NCI-H2196 (cell line): Measurements from ENCODE around the gene YBEY.
A peak's percentile ranks its signal among the peaks of the same experiment; 100 is the strongest.
"Not testable (repeated sequence)": the region's sequence is repeated elsewhere in the genome, so short reads cannot be mapped to it uniquely, and the experiment has no call there.

Experiments
- DNase-seq: peaks from one replicate; lab custom pipeline; 2025; ENCODE audit not compliant: unreplicated experiment; lab: John Stamatoyannopoulos, UW

The YBEY gene

GRCh38 chr21:46285761-46286647, at the start of gene YBEY:
Gene YBEY, plus strand, starts transcription at chr21:46286342. Its CDS starts 572 bp downstream, at chr21:46286914.
- DNase-seq = peak; percentile 93

DNA sequence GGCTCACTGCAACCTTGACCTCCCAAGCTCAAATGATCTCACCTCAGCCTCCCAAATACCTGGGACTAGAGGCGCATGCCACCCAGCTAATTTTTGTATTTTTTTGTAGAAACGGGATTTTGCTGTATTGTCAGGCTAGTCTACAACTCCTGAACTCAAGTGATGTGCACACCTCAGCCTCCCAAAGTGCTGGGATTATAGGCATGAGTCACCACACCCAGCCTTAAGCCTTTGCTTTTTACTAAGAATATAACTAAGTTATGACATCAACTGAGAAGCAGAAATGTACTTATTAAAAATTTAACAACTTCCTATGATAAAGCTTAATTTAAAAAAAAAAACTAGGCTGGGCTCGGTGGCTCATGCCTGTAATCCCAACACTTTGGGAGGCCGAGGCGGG, 48.7 kb upstream of the YBEY start:
- no peak for DNase-seq

GRCh38 chr21:46239817-46240325, 46.3 kb upstream of the YBEY start:
- no peak for DNase-seq

DNA sequence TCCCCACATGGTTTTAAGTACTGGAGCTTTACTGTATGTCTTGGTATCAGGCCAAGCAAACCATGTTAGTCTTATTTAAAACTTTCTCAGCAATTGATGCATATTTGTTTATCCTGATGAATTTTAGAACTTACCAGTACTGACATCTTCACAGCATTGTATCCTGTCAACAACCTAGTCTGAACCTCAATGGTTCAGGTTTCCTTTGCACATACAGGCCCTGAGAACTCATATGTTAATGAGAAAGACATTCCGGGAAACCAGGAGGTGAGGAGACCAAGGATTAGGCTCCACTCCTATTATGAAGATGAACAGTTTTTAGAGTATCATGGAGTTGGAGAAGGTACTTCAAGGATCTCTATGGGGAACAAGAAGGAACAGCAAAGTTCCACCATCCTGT, 44.6 kb upstream of the YBEY start:
- DNase-seq = not testable (repeated sequence)

GRCh38 chr21:46243325-46243724, 42.8 kb upstream of the YBEY start:
- DNase-seq = no peak

DNA sequence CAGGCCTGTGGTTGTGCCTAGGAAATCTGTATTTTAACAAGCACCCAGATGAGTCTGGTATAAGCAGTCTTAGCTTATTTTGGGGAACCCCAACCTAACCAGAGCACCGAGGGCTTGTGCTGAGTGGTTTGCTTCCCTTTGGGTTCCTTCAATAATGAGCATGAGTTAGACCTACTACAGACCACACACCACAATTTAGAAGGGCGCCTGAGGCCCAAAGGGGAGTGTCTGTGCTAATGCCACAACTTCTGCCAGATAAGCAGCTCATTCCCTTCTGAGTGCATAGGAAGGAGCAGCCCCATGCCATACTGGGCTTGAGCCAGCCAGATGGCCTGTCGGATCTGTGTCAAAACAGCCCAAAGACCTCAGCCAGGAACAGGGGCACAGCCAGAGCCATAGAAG, 42.2 kb upstream of the YBEY start:
- no peak for DNase-seq

GRCh38 chr21:46244602-46245001, 41.5 kb upstream of the YBEY start:
- no peak for DNase-seq

DNA sequence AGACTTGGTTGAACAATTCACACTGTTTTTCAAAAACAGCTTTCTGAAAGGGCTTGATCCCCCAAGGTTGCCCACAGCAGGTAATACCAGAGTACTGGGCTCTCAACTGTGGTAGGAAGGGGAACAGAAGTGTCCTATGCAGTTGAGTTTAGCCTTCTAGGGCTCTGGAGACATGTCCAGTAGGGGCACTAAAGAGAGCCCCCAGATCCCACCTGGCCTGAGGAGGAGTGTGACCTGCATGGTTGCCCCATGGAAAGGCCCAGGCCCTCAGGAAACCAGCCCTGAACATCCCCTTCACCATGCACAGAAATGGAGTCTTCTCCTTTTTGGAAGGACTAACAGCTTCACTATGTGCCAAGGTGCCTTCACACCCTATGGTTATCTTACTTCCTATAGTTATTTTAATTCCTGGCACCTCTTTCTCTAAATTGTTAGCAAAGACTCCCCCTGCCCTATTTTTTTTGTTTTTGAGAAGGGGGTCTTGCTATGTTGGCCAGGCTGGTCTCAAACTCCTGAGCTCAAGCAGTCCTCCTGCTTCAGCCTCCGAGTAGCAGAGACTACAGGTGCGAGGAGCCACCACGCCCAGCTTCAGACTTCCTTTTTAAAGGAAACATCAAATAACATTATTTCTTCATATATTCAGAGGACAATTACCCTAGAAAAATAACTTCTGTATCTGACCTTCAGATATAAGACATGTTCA, 40.8 kb upstream of the YBEY start:
- no peak for DNase-seq

GRCh38 chr21:46246345-46246744, 39.8 kb upstream of the YBEY start:
- no peak for DNase-seq

DNA sequence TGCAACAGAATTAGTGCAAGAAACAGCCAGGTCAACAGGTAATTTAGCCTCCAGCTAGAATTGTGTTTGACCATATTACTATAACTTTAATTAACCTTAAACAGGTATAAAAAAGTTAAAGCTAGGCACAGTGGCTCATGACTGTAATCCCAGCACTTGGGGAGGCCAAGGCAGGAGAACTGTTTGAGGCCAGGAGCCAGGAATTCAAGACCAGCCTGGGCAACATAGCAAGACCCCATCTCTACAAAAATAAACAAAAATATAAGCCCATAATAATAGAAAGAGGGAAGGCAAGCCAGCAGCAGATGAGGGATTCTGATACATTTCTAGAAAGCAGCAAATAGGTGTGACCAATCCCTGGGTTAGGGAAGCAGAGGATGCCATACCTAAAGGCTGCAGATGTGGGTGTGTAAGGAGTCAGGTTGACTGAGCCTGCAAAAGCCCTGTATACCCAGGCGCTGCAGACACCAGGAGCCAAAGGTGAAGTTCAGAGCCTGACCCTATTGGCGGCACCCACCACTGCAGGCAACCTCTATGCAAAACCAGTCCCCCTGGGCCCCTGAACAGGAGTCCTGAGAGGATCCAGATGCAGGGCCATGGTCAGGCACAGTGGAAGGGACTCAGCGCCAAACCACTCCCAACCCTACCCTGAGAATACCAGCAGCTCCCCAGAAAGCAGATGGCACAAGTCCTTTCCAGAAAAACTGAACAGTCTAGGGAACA, 38.3 kb upstream of the YBEY start:
- no peak for DNase-seq

GRCh38 chr21:46248422-46248782, 37.7 kb upstream of the YBEY start:
- no peak for DNase-seq

DNA sequence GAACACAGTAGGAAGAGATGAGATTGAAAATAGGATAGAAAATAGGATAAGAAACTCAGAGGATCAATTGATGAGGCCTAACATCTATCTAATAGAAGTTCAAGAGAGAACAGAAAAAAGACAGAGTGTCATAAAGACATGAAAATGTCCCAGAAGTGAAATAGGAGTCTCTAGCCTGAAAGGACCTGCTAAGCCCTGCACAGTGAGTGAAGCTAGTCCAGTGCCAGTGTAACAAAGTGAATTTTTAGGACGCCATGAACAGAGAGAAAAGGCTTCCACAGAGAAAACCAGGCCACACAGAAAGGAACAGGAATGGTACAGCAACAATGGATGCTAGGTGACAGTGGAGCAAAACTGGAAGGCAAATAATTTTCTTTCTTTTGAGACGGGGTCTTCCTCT, 37.3 kb upstream of the YBEY start:
- no peak for DNase-seq

DNA sequence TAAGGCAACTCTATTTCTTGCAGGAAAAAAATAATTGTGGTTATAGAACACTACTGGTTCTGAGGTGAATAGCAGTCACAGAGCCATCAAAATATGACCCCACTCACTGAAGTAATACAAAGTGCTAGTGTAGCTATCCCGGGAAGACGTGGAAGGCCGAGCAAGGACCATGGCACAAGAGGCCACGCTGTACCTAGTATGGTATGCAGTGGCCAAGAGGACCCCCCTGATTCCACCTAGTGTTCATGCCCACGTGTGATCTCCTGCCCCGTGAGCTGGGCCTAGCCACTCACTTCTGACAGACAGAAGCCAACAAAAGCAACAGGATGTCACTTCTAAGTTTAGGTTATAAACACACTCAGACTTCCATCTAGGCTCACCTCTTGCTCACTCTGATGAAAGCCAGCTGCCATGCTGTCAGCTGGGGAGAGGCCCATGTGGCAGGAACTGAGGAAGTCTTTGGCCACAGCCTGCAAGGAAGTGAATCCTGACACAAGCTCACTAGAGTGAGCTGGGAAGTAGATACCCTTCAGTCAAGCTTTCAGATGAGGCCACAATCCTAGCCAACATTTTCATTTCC, 35.9 kb upstream of the YBEY start:
- DNase-seq = no peak

GRCh38 chr21:46252840-46253239, 33.3 kb upstream of the YBEY start:
- no peak for DNase-seq

DNA sequence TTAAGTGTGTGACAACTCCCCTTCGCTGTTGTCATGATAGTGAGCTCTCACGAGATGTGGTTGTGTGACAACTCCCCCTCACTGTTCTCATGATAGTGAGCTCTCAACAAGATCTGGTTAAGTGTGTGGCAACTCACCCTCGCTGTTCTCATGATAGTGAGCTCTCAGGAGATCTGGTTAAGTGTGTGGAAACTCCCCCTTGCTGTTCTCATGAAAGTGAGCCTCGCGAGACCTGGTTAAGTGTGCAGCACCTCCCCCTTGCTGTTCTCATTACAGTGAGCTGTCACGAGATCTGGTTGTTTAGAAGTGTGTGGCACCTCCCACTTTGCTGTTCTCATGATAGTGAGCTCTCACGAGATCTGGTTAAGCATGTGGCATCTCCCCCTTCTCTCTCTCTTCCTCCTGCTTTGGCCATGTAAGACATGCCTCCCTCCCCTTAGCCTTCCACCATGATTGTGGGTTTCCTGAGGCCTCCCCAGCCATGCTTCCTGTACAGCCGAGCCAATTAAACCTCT, 32.5 kb upstream of the YBEY start:
- DNase-seq = no peak

GRCh38 chr21:46254208-46254975, 31.8 kb upstream of the YBEY start:
- no peak for DNase-seq

- no peak for DNase-seq
Measured at GRCh38 chr21:46255166-46255565, 31.0 kb upstream of the YBEY start.

- DNase-seq = no peak
Measured at GRCh38 chr21:46255758-46256337, 30.3 kb upstream of the YBEY start.

DNA sequence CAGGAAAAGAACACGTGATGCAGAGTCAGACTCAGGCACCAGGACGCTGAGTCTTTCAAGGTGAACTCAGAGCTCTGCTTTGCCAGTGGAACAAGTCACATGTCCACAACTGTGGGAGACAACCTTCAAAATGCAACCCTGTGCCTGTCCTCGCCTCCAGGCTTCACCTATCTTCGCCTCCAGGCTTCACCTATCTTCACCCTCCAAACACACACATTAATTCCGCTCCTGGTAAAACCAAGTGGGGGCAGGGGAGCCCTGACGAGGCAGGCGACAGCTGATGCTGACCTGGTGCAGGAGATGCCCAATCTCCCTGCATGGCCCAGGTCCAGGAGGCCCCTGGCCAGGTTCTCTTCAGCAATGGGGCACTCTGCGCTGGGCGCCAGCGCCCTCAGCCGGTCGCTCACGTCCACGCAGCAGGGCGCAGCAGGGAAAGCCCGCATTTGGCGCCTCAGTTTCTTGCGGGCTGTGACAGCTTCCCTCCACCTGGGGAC, 29.6 kb upstream of the YBEY start:
- DNase-seq = no peak
